ENCODE results near the gene MTIF2.
"Not testable (repeated sequence)": the region's sequence is repeated elsewhere in the genome, so short reads cannot be mapped to it uniquely, and the experiment has no call there.

Gene MTIF2

GRCh38 chr2:55196526-55196925 lies 72.5 kb downstream of the MTIF2 start:
- no peak overlapping the region for H3K4me3 ChIP-seq (ENCODE audit: control insufficient read depth, low read depth, low read length)
- DNase-seq (ENCODE audit: low read depth): no peak
- TF ChIP-seq, protein P1, sequence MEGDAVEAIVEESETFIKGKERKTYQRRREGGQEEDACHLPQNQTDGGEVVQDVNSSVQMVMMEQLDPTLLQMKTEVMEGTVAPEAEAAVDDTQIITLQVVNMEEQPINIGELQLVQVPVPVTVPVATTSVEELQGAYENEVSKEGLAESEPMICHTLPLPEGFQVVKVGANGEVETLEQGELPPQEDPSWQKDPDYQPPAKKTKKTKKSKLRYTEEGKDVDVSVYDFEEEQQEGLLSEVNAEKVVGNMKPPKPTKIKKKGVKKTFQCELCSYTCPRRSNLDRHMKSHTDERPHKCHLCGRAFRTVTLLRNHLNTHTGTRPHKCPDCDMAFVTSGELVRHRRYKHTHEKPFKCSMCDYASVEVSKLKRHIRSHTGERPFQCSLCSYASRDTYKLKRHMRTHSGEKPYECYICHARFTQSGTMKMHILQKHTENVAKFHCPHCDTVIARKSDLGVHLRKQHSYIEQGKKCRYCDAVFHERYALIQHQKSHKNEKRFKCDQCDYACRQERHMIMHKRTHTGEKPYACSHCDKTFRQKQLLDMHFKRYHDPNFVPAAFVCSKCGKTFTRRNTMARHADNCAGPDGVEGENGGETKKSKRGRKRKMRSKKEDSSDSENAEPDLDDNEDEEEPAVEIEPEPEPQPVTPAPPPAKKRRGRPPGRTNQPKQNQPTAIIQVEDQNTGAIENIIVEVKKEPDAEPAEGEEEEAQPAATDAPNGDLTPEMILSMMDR (conservative IDR thresholded peaks at IDR 0.05; ENCODE audit: control insufficient read depth, insufficient read depth, low read depth, low read length): no peak

- not testable (repeated sequence) for H3K4me3 ChIP-seq (ENCODE audit: control insufficient read depth, low read depth, low read length)
These were observed 77.1 kb downstream of the MTIF2 start for GRCh38 chr2:55191888-55192287.

GRCh38 chr2:55186837-55187236 lies 82.2 kb downstream of the MTIF2 start:
- not testable (repeated sequence) for H3K4me3 ChIP-seq (ENCODE audit: control insufficient read depth, low read depth, low read length); DNase-seq (ENCODE audit: low read depth)

More at GRCh38 chr2:55191888-55192287, 77.1 kb downstream of the MTIF2 start:
- not testable (repeated sequence) for DNase-seq (ENCODE audit: low read depth)
